Measurements from ENCODE around the gene TSPEAR.

- TF ChIP-seq CTCF (IDR thresholded peaks at IDR 0.05; ENCODE audit: low read depth, low read length) (no peak), POLR2A (IDR thresholded peaks at IDR 0.05; ENCODE audit: extremely low read depth, insufficient read length) (no peak), MYC (IDR thresholded peaks at IDR 0.05; ENCODE audit: low read depth, low read length) (no peak)
Observed at GRCh38 chr21:44483288-44484237, 227.8 kb downstream of the TSPEAR start.

All from NB4 (cell line).